Type B pancreatic cell (in vitro differentiated cells): ENCODE data around the gene HK1. TPM values are rescaled to one million over a fixed set of nuclear protein-coding genes. Genes with fewer than 3 reads are reported as not detected.

ENCODE experiments used
- DNase-seq: peaks from one replicate; pipeline ENCODE4 v3.0.0; 2021; ENCODE audit warnings: mixed read lengths; ENCODE audit not compliant: unreplicated experiment; ENCODE audit errors: extremely low spot score
- H3K27ac Mint-ChIP-seq: 2 replicates; pipeline ENCODE4 v1.8.0; 2021; ENCODE audit warnings: mild to moderate bottlenecking, mixed read lengths
- H3K27me3 Mint-ChIP-seq: 2 replicates; pipeline ENCODE4 v1.8.0; 2021; ENCODE audit warnings: mixed read lengths
- H3K36me3 Mint-ChIP-seq: 2 replicates; pipeline ENCODE4 v1.8.0; 2021; ENCODE audit warnings: mixed read lengths
- H3K4me1 Mint-ChIP-seq: one replicate; pipeline ENCODE4 v1.8.0; 2021; ENCODE audit warnings: mixed read lengths; ENCODE audit not compliant: unreplicated experiment
- H3K4me3 Mint-ChIP-seq: 2 replicates; pipeline ENCODE4 v1.8.0; 2021; ENCODE audit warnings: mild to moderate bottlenecking, mixed read lengths
- H3K9me3 Mint-ChIP-seq: 2 replicates; pipeline ENCODE4 v1.8.0; 2021; ENCODE audit warnings: mixed read lengths
- CTCF ChIP-seq: fragments of 200-600 bp; sonication (generic); conservative IDR thresholded peaks from 2 replicates; pipeline ENCODE4 v1.5.0; 2021; ENCODE audit warnings: antibody characterized with exemption, mild to moderate bottlenecking
- total RNA-seq: library from RNA; stranded (reverse); gene quantifications from 2 replicates; pipeline ENCODE4 v1.2.1, GENCODE V29; 2021; ENCODE audit warnings: low replicate concordance

The HK1 gene
- total RNA-seq, 1 donor from 2014 or later = 60.8 TPM

- Mint-ChIP-seq H3K9me3 (no peaks in the 10 kb centered on the region), H3K4me1 (peaks cover 5% of the 10 kb centered on the region), H3K27ac (no peak overlapping the region), H3K36me3 (peaks cover 24% of the 10 kb centered on the region), H3K4me3 (no peak overlapping the region), H3K27me3 (no peaks in the 10 kb centered on the region)
- TF ChIP-seq CTCF = no peak
- DNase-seq = no peak
Observed at GRCh38 chr10:69374931-69375306, 96.6 kb downstream of the HK1 start.

- H3K27ac Mint-ChIP-seq = no peak overlapping the region
- H3K4me1 Mint-ChIP-seq = peaks cover 5% of the 10 kb centered on the region
- DNase-seq = no peak
Observed at GRCh38 chr10:69375307-69376151, 97.2 kb downstream of the HK1 start.

GRCh38 chr10:69376662-69377061 is 98.4 kb downstream of the HK1 start:
- H3K4me3 Mint-ChIP-seq = no peak overlapping the region
- peaks cover 5% of the 10 kb centered on the region for H3K4me1 Mint-ChIP-seq
- H3K9me3 Mint-ChIP-seq = no peaks in the 10 kb centered on the region
- TF ChIP-seq CTCF = no peak
- peaks cover 9% of the 10 kb centered on the region for H3K36me3 Mint-ChIP-seq
- no peak for DNase-seq
- H3K27ac Mint-ChIP-seq = no peak overlapping the region
- H3K27me3 Mint-ChIP-seq = no peaks in the 10 kb centered on the region

More at GRCh38 chr10:69375307-69376151, 97.2 kb downstream of the HK1 start:
- Mint-ChIP-seq H3K36me3 (peaks cover 17% of the 10 kb centered on the region), H3K9me3 (no peaks in the 10 kb centered on the region), H3K4me3 (no peak overlapping the region), H3K27me3 (no peaks in the 10 kb centered on the region)
- no peak for TF ChIP-seq CTCF

GRCh38 chr10:69377191-69377590 is 98.9 kb downstream of the HK1 start:
- H3K27ac Mint-ChIP-seq = no peak overlapping the region
- no peak overlapping the region for H3K4me3 Mint-ChIP-seq
- no peaks in the 10 kb centered on the region for H3K9me3 Mint-ChIP-seq
- DNase-seq = no peak
- H3K36me3 Mint-ChIP-seq = peaks cover 4% of the 10 kb centered on the region
- H3K27me3 Mint-ChIP-seq = no peaks in the 10 kb centered on the region
- TF ChIP-seq CTCF = no peak
- H3K4me1 Mint-ChIP-seq = peaks cover 5% of the 10 kb centered on the region

GRCh38 chr10:69377933-69378332 is 99.6 kb downstream of the HK1 start:
- H3K9me3 Mint-ChIP-seq = no peaks in the 10 kb centered on the region
- TF ChIP-seq CTCF = no peak
- H3K4me3 Mint-ChIP-seq = no peak overlapping the region
- H3K36me3 Mint-ChIP-seq = no peaks in the 10 kb centered on the region
- DNase-seq = no peak
- peaks cover 5% of the 10 kb centered on the region for H3K4me1 Mint-ChIP-seq
- no peak overlapping the region for H3K27ac Mint-ChIP-seq
- no peaks in the 10 kb centered on the region for H3K27me3 Mint-ChIP-seq
